GM12878 (cell line): ENCODE measurements around the gene SULT1C4. TPM values are rescaled to one million over a fixed set of nuclear protein-coding genes. Genes with fewer than 3 reads are reported as not detected.

Experiments
- ATAC-seq: fragments of 200-7000 bp; cut with Tn5 transposase; 3 replicates; pipeline ENCODE4 v1.9.1; 2020; ENCODE audit warnings: mild to moderate bottlenecking, moderate library complexity
- BruUV-seq: library from RNA; stranded (reverse); fragments of 400-500 nt; replicated peaks from 2 replicates; lab custom pipeline; 2021; lab: Mats Ljungman, UMichigan
- CTCF ChIA-PET: fragments of 300-600 bp; sonication (Branson Sonifier 250); formaldehyde crosslinking; extraction: SDS; loops from one replicate; lab custom pipeline; 2021; ENCODE audit warnings: inconsistent platforms; lab: Yijun Ruan, JAX
- POLR2A ChIA-PET: fragments of 350-600 bp; formaldehyde crosslinking; extraction: SDS; loops from one replicate; lab custom pipeline; 2021; ENCODE audit warnings: inconsistent platforms; lab: Charles Lee
- RAD21 ChIA-PET: fragments of 300-600 bp; sonication (Branson Sonifier 250); formaldehyde crosslinking; loops from one replicate; lab custom pipeline; 2023; ENCODE audit warnings: antibody characterized with exemption; ENCODE audit not compliant: unreplicated experiment; lab: Charles Lee
- SMC1A ChIA-PET: fragments of 300-600 bp; sonication (Branson Sonifier 250); formaldehyde crosslinking; loops from one replicate; lab custom pipeline; 2023; ENCODE audit not compliant: unreplicated experiment, uncharacterized antibody; lab: Charles Lee
- DNase-seq: peaks from one replicate; pipeline ENCODE4 v3.0.0-alpha.2; 2011; ENCODE audit warnings: low read depth, low spot score
- FAIRE-seq: peaks from 3 replicates; lab custom pipeline; 2011; peaks lifted over from hg19 to GRCh38; lab: Jason Lieb, UNC
- H2AFZ ChIP-seq: 2 replicates; pipeline ENCODE4 v1.6.0; 2011; ENCODE audit warnings: low read depth, low read length, control low read depth; ENCODE audit not compliant: control insufficient read depth
- H3K27ac ChIP-seq: 2 replicates; pipeline ENCODE4 v1.5.1; 2011; ENCODE audit warnings: control low read depth; ENCODE audit not compliant: control insufficient read depth, insufficient read depth
- H3K27me3 ChIP-seq, 2 experiments: replicated peaks in 1 of 2; 2 replicates each; pipeline versions ENCODE4 v1.6.0 to v1.6.1; 2011; ENCODE audit warnings: low read length in 1 of 2; ENCODE audit not compliant: control insufficient read depth in 2 of 2, insufficient read depth in 2 of 2
- H3K36me3 ChIP-seq, 2 experiments: 2 replicates each; pipeline ENCODE4 v1.5.1; 2011; ENCODE audit warnings: low read length in 1 of 2; ENCODE audit not compliant: control insufficient read depth in 2 of 2, insufficient read depth in 2 of 2
- H3K4me1 ChIP-seq: 2 replicates; pipeline ENCODE4 v1.6.1; 2011; ENCODE audit warnings: mild to moderate bottlenecking, low read length, moderate library complexity, mixed read lengths; ENCODE audit not compliant: control insufficient read depth, insufficient read depth
- H3K4me2 ChIP-seq: 2 replicates; pipeline ENCODE4 v1.6.0; 2011; ENCODE audit warnings: control low read depth; ENCODE audit not compliant: control insufficient read depth, insufficient read depth
- H3K4me3 ChIP-seq: fragments of 200-600 bp; sonication (generic); 2 replicates; pipeline ENCODE4 v1.5.1; 2016
- H3K79me2 ChIP-seq: 2 replicates; pipeline ENCODE4 v1.6.0; 2011; ENCODE audit warnings: low read length; ENCODE audit not compliant: control insufficient read depth, insufficient read depth
- H3K9ac ChIP-seq: 2 replicates; pipeline ENCODE4 v1.8.0; 2011; ENCODE audit warnings: low read length, control low read depth, mixed read lengths; ENCODE audit not compliant: control insufficient read depth, insufficient read depth
- H3K9me3 ChIP-seq: replicated peaks from 3 replicates; pipeline ENCODE4 v1.5.1; 2011; ENCODE audit warnings: mild to moderate bottlenecking, low read length; ENCODE audit not compliant: control insufficient read depth, insufficient read depth
- H4K20me1 ChIP-seq: 2 replicates; pipeline ENCODE4 v1.6.0; 2011; ENCODE audit not compliant: control insufficient read depth, insufficient read depth
- CBX3 ChIP-seq: fragments of 200-600 bp; sonication (generic); IDR thresholded peaks from 2 replicates; pipeline ENCODE4 v1.6.1; 2016; ENCODE audit warnings: low read depth, borderline replicate concordance
- CBX5 ChIP-seq: sonication (generic); IDR thresholded peaks from 2 replicates; pipeline ENCODE4 v1.6.1; 2016; ENCODE audit warnings: low read depth, moderate library complexity, mild to moderate bottlenecking, inconsistent platforms
- GABPA ChIP-seq: IDR thresholded peaks from 2 replicates; pipeline ENCODE4 v1.6.1; 2014; ENCODE audit warnings: antibody characterized with exemption, low read depth, mild to moderate bottlenecking, inconsistent platforms
- SREBF2 ChIP-seq: IDR thresholded peaks from 2 replicates; pipeline ENCODE4 v1.6.1; 2012; ENCODE audit warnings: mild to moderate bottlenecking, low read length
- TCF7 ChIP-seq: IDR thresholded peaks from 2 replicates; pipeline ENCODE4 v1.6.1; 2014; ENCODE audit warnings: antibody characterized with exemption, borderline replicate concordance
- WGBS: methylation state at CpG from one replicate; pipeline ENCODE4 v1.1.6; 2016; ENCODE audit warnings: low lambda C conversion rate; ENCODE audit not compliant: insufficient replicate concordance, insufficient coverage; ENCODE audit errors: missing lambda C conversion rate; 5-methylcytosine and 5-hydroxymethylcytosine counted together
- in situ Hi-C: fragments of 300-500 bp; cut with MboI; formaldehyde crosslinking; loops from 9 replicates; pipeline ENCODE4 v1.14.3; 2018; ENCODE audit warnings: mixed read lengths
- intact Hi-C: fragments of 100-400 bp; cut with micrococcal nuclease; formaldehyde crosslinking; loops from one replicate; pipeline ENCODE4 v1.14.2; 2022; ENCODE audit not compliant: unreplicated experiment
- polyA plus RNA-seq, 11 experiments: library from polyadenylated mRNA; depleted of rRNA in 4 of 11; unstranded in 6 of 11; stranded (reverse) in 5 of 11; fragments of >200 nt; fragmentation: Nextera tagmentation in 4 of 11; fragmentation: Illumina TruSeq in 1 of 11; extraction: Ambion mirVana in 4 of 11; extraction: Trizol in 1 of 11; gene quantifications; 1 replicate in 1 of 11; 2 replicates in 10 of 11; pipeline versions ENCODE4 v1.2.1 to v1.2.3, GENCODE V29; 2011 to 2016; ENCODE audit warnings: inconsistent platforms in 2 of 11, missing spikeins in 2 of 11, low read depth in 1 of 11
- total RNA-seq, 4 experiments: library from RNA; depleted of rRNA in 3 of 4; stranded (reverse); fragments of >200 nt in 3 of 4; fragmentation: Illumina TruSeq in 1 of 4; extraction: Trizol in 1 of 4; gene quantifications; 2 replicates each; pipeline versions ENCODE4 v1.2.1 to v1.2.3, GENCODE V29; 2013 to 2021
- TF ChIP-seq, protein P1 (sequence below): IDR thresholded peaks from 2 replicates; pipeline ENCODE4 v1.6.1; 2012; ENCODE audit warnings: low read depth, low read length, improper control_type of control experiment
- TF ChIP-seq, protein P2 (sequence below): fragments of 450-650 bp; IDR thresholded peaks from 2 replicates; pipeline ENCODE4 v1.6.1; 2017; ENCODE audit warnings: mild to moderate bottlenecking, low read depth, inconsistent platforms; ENCODE audit not compliant: poor library complexity, severe bottlenecking
- TF ChIP-seq, protein P3 (sequence below): IDR thresholded peaks from 2 replicates; pipeline ENCODE4 v1.6.1; 2012; ENCODE audit warnings: low read depth, low read length, improper control_type of control experiment

SULT1C4 gene
- total and polyA plus RNA-seq, 10 of the 15 experiments (the other 5 are each of a cell fraction or from before 2014, with no cell fraction given), result 0.04 TPM; not detected in 9

DNA sequence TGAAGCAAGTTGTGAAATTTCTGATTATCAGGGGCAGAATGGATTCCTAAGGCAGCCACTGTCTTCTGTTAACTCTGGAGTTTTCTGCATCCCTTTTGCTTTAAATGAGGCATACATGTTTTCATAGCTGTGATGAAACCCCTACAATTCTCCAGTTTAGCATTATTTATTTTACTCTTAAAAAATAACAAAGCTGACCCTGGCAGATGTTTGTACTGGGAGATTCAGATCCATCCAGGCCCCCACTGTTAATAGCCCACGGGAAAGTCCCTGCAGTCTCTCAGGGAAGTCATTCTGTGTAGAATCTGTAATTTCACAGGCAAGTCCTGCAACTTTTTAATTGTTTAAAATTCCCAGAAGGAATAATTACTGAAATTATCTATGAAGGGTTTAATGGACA, 353 bp upstream of the SULT1C4 start:
- ChIA-PET RAD21 (no interaction called here), POLR2A (no interaction called here), CTCF (no interaction called here)
- Histone ChIP-seq H3K4me2 (no peak overlapping the region), H3K27me3 (no peaks in the 10 kb centered on the region), H3K27ac (no peak overlapping the region), H3K9me3 (no peaks in the 10 kb centered on the region), H3K9ac (no peak overlapping the region), H3K4me1 (no peaks in the 10 kb centered on the region), H3K79me2 (no peaks in the 10 kb centered on the region), H3K36me3 (no peaks in the 10 kb centered on the region)
- no peak for FAIRE-seq
- in situ Hi-C loops, result no loop called here
- no TSS peak for BruUV-seq
- TF ChIP-seq, protein P1, sequence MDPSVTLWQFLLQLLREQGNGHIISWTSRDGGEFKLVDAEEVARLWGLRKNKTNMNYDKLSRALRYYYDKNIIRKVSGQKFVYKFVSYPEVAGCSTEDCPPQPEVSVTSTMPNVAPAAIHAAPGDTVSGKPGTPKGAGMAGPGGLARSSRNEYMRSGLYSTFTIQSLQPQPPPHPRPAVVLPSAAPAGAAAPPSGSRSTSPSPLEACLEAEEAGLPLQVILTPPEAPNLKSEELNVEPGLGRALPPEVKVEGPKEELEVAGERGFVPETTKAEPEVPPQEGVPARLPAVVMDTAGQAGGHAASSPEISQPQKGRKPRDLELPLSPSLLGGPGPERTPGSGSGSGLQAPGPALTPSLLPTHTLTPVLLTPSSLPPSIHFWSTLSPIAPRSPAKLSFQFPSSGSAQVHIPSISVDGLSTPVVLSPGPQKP, result no peak
- no peak for TF ChIP-seq TCF7
- TF ChIP-seq, protein P2, sequence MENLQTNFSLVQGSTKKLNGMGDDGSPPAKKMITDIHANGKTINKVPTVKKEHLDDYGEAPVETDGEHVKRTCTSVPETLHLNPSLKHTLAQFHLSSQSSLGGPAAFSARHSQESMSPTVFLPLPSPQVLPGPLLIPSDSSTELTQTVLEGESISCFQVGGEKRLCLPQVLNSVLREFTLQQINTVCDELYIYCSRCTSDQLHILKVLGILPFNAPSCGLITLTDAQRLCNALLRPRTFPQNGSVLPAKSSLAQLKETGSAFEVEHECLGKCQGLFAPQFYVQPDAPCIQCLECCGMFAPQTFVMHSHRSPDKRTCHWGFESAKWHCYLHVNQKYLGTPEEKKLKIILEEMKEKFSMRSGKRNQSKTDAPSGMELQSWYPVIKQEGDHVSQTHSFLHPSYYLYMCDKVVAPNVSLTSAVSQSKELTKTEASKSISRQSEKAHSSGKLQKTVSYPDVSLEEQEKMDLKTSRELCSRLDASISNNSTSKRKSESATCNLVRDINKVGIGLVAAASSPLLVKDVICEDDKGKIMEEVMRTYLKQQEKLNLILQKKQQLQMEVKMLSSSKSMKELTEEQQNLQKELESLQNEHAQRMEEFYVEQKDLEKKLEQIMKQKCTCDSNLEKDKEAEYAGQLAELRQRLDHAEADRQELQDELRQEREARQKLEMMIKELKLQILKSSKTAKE, result no peak
- TF ChIP-seq CBX3, result no peak
- TF ChIP-seq, protein P3, sequence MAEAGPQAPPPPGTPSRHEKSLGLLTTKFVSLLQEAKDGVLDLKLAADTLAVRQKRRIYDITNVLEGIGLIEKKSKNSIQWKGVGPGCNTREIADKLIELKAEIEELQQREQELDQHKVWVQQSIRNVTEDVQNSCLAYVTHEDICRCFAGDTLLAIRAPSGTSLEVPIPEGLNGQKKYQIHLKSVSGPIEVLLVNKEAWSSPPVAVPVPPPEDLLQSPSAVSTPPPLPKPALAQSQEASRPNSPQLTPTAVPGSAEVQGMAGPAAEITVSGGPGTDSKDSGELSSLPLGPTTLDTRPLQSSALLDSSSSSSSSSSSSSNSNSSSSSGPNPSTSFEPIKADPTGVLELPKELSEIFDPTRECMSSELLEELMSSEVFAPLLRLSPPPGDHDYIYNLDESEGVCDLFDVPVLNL, result no peak
- no peak for TF ChIP-seq CBX5
- TF ChIP-seq GABPA, result no peak
- no peak for TF ChIP-seq SREBF2
- TF ChIP-seq, all 136 proteins: peak for 0
- H3K4me3 ChIP-seq, result no peak overlapping the region
- ATAC-seq (no peak), DNase-seq (no peak)
- no peaks in the 10 kb centered on the region for H4K20me1 ChIP-seq
- WGBS, result 50% methylated on average over 1 of the region's 1 CpG
- intact Hi-C loops, result no loop called here
- SMC1A ChIA-PET, result interaction anchor here (0.6 to 1.5 kb wide), 3 partner anchors 11 to 259 kb away, joined by 3 read pairs; no protein-coding TSS in a partner anchor
- no peak overlapping the region for H2AFZ ChIP-seq
